Activated T-helper 1 cell treated with Interleukin-2 at 50 U/mL for 16 hours (primary cell): ENCODE results near the gene RTEL1.
"Not testable (repeated sequence)": the region's sequence is repeated elsewhere in the genome, so short reads cannot be mapped to it uniquely, and the experiment has no call there.

ENCODE experiments used
- DNase-seq: peaks from one replicate; pipeline ENCODE4 v3.0.0-alpha.2; 2020; ENCODE audit warnings: low read depth

The RTEL1 gene

GRCh38 chr20:63627129-63627750 is 30.9 kb upstream of the RTEL1 start:
- peak; percentile 93 for DNase-seq

GRCh38 chr20:63627751-63628245 is 30.3 kb upstream of the RTEL1 start:
- no peak for DNase-seq

- DNase-seq: no peak
Measured at GRCh38 chr20:63628246-63628975, 29.7 kb upstream of the RTEL1 start.

GRCh38 chr20:63630956-63631355 is 27.2 kb upstream of the RTEL1 start:
- DNase-seq: not testable (repeated sequence)

- not testable (repeated sequence) for DNase-seq
Measured at GRCh38 chr20:63631426-63631825, 26.7 kb upstream of the RTEL1 start.

GRCh38 chr20:63633732-63634131 is 24.4 kb upstream of the RTEL1 start:
- DNase-seq: no peak

DNA sequence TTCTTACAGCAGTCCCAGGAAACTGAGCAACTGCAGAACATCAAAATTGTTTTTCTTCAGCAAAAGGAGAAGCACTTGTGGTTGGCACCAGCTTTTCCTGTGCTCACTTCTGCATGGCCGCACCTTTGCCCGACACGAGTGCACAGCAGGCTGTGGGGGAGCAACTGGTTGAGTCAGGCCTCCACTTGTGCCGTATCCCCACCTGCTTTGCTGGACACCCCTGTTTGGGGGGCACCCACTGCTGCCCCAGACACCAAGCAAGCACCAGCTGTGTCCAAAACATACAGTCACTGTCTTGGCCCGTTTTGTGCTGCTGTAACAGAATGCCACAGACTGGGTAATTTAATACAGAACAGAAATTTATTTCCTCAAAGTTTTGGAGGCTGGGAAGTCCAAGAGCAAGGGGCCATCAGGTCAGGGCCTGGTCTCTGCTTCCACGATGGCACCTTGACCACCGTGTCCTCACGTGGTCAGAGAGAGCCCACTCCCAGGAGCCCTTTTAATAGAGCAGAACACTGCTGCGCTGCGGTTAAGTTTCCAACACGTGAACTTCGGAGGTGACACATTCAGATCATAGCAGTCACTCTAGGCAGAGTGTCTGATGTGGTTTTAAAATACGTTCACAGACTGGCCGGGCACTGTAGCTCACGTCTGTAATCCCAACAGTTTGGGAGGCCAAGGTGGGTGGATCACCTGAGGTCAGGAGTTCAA is 22.5 kb upstream of the RTEL1 start:
- DNase-seq: peak; percentile 68

DNA sequence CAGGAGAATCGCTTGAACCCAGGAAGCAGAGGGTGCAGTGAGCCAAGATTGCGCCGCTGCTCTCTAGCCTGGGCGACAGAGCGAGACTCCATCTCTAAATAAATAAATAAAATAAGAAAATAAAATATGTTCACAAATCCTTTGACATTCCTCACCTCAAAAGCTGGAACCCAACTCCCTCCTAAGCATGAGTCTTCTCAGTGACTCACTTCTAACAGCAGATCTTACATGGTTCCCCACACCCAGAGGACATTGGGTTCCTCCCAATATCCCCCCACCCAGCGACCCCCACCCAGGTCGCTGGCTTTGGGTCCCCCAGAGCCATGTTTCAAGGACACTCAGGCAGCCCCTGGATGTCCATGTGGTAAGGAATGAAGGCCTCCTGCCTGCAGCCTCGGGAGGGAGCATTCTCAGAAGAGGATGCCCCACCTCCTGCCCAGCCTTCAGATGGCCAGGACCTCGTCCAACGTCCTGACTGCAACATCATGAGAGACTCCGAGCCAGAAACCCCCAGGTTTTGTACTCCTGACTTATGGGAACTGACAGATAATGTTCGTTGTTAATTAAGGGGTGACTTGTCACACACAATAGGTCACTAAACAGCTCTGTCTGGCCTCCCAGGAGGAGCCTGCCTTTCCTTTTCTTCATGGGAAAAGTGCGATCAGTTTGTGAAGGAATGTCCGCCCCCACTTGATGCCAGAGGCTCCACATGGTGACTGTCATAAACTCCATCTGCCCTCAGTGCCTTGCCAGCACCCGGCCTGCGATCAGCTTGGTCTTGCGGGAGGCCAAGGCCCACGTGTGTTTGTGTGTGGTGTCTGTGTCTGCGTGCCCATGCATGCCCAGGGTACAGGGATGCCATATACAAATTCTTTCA is 21.1 kb upstream of the RTEL1 start:
- no peak for DNase-seq

DNA sequence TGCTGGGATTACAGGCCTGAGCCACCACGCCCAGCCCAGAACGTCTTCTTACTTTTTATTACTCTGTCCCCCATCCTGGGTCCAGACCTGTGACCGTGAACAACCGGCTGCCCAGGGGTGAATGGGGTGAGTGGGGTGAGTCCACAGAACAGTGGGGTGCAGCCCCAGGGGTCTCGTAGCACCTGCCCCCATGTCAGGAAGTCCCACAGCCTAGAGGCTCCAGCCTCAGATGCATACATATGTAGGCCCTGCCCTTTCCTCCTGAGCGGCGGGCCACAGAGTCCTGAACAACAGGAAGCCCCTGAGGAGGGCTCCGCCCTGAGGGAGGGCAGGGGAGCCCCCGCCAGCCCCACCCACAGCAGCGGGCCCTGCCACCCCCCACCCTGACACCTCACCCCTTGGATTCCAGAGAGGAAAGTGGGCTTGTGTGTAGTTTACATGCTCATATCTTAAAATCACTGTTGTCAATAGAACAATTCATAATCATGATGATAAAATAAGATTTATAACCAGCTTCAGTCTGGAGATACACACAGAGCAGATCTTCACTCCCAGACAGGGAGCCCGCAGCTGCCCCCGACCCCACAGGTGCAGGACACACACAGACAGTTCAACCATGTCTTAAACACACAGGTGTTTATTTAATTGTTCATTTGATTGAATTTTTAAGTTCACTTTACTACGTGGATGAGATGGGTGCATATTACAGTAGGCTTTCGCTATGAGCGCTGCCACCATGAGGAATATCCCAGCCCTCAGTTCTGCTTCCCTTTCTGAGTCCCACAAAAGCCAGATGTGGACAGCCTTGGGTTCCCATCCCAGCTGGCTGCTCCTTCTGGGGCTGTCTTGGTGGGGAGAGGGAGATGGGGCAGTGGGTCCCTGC is 18.8 kb upstream of the RTEL1 start:
- peak; percentile 81 for DNase-seq

- no peak for DNase-seq
Measured at GRCh38 chr20:63640086-63640485, 18.0 kb upstream of the RTEL1 start.

GRCh38 chr20:63640686-63641085 is 17.4 kb upstream of the RTEL1 start:
- not testable (repeated sequence) for DNase-seq

DNA sequence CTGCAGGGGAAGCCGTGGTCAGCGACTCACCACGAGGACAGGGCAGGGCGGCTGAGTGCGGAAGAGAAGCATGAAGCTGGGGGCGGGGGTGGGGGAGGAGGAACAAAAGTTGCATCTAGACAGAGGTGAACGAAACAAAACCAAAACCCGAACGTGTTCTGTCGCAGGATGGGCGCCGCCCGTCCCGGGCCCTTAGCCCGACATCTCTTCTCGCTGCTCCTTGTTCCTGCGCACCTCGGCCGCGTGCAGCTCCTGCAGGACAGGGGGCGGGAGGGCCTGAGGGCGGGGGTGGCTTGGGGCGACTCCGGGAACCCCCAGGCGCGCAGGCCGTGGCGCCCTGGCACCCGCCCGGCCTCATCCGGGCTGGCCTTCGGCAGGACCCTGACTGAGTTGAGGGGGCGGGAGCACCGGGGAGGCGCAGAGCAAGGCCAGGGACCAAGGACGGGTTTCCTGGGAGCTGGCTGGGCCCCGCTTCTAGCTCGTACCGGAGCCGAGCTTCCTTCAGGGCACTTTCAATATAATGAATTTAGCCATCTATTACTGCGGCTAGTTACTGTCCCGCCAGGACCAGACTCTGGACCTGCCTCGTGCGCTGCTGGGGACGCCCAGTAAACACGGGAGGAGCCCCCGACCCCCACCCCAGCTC is 16.8 kb upstream of the RTEL1 start:
- no peak for DNase-seq

GRCh38 chr20:63641792-63642523 is 16.2 kb upstream of the RTEL1 start:
- DNase-seq: peak; percentile 97

- no peak for DNase-seq
Measured at GRCh38 chr20:63642527-63643247, 15.4 kb upstream of the RTEL1 start.

DNA sequence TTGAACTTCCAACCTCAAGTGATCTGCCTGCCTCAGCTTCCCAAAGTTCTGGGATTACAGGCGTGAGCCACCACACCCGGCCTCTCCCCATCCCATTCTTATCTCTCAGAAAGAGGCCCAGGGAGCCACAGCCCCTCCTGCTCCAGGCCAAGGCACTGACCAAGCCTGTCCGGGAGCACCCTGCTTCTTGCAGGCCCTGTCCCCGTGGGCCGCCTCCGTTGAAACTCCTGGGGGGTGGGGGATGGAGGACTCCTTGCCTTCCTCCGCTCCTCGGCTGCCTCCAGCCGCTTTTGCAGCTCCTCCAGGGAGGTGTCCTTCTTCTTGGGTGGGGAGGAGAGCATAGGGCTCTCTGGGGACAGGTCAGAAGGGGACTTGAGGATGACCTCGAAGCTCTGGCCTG is 14.6 kb upstream of the RTEL1 start:
- DNase-seq: no peak

DNA sequence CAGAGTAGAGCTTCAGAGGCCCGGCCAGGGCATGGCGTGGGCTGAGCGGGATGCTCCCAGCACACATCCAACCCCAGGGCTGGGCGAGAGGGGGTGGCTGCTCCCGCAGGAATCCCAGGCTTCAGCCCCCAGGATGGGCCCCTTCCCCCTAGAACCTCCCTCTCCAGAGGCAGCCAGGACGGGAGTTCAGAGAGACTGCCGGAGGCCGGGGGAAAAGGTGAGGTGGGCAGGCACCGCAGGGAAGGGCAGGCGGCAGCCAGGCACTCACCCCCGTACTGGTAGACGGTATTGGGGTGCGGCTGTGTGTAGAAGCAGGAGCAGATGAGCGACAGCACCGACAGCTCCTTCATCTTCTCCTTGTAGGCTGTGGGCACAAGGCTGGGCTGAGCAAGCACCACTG is 14.2 kb upstream of the RTEL1 start:
- no peak for DNase-seq

DNA sequence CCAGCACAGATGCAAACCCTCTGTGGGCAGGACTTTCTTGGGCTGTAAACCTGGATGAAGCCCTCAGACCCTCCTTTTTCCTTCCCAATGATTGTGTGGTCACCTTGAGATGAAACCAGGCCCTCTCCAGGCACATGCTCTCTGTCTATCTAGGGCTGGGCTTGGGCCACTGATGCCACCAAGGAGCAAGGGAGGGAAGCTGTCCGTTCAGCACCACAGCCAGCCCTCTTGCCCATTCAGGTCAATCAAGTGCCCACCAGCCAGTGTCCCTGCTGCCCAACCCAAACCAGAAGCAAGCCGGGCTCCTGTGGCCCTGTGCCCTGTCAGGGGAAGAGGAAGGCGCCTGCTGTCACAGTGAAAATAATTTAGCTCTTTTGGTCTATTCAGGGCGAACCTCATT is 12.9 kb upstream of the RTEL1 start:
- DNase-seq: no peak

DNA sequence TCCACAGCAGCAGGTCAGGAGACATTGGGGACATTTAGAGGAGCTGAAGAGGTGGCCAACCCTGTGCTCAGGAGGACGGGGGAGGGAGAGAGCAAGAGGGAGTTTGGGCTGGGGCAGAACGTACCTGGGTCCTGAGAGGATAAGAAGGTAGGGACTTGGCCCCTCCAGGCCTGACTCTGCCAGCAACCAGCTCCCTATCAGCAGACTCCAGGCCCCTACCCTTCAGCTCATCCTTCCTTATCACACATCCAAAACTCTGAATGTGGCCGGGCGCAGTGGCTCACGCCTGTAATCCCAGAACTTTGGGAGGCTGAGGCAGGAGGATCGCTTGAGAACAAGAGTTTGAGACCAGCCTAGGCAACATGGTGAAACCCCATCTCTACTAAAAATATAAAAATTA is 9.9 kb upstream of the RTEL1 start:
- no peak for DNase-seq
